ENCODE measurements around the gene TSC22D1.

The TSC22D1 gene

GRCh38 chr13:44506719-44507118, 69.4 kb downstream of the TSC22D1 start:
- H3K27me3 ChIP-seq (ENCODE audit: low read length): no peaks in the 10 kb centered on the region
- TF ChIP-seq EZH2phosphoT487 (conservative IDR thresholded peaks at IDR 0.05; ENCODE audit: low read length): no peak
- no peak for TF ChIP-seq CTCF (IDR thresholded peaks at IDR 0.05; ENCODE audit: insufficient read depth, low read length, poor library complexity, severe bottlenecking)

GRCh38 chr13:44506251-44506650, 69.9 kb downstream of the TSC22D1 start:
- TF ChIP-seq CTCF (IDR thresholded peaks at IDR 0.05; ENCODE audit: insufficient read depth, low read length, poor library complexity, severe bottlenecking) (no peak), EZH2phosphoT487 (conservative IDR thresholded peaks at IDR 0.05; ENCODE audit: low read length) (no peak)

More at GRCh38 chr13:44506719-44507118, 69.4 kb downstream of the TSC22D1 start:
- Histone ChIP-seq H3K79me2 (ENCODE audit: insufficient read depth, low read length) (no peaks in the 10 kb centered on the region), H3K4me3 (ENCODE audit: insufficient read depth, low read length, poor library complexity, severe bottlenecking) (no peak overlapping the region), H3K27ac (ENCODE audit: low read depth, low read length) (no peak overlapping the region), H4K20me1 (ENCODE audit: low read depth, low read length) (0 out of 2 replicates have a peak, but pooled peaks cover 2% of the 10 kb centered on the region), H3K9me2 (replicated peaks; ENCODE audit: insufficient read depth, low read length) (no peaks in the 10 kb centered on the region), H2AFZ (ENCODE audit: low read depth, low read length, severe bottlenecking) (no peak overlapping the region), H3K4me2 (ENCODE audit: low read depth, low read length, poor library complexity, severe bottlenecking) (no peak overlapping the region), H3K9ac (ENCODE audit: low read length) (no peak overlapping the region), H3K9me3 (ENCODE audit: insufficient read depth, low read length) (no peaks in the 10 kb centered on the region), H3F3A (ENCODE audit: insufficient read depth) (no peaks in the 10 kb centered on the region), H3K36me3 (ENCODE audit: low read length) (0 out of 2 replicates have a peak, but pooled peaks cover 5% of the 10 kb centered on the region)

GRCh38 chr13:44504116-44504515, 72.0 kb downstream of the TSC22D1 start:
- Histone ChIP-seq H3K27ac (ENCODE audit: low read depth, low read length) (no peak overlapping the region), H3K36me3 (ENCODE audit: low read length) (0 out of 2 replicates have a peak, but pooled peaks cover 5% of the 10 kb centered on the region), H2AFZ (ENCODE audit: low read depth, low read length, severe bottlenecking) (no peak overlapping the region), H3K4me3 (ENCODE audit: insufficient read depth, low read length, poor library complexity, severe bottlenecking) (no peak overlapping the region), H3K9me3 (ENCODE audit: insufficient read depth, low read length) (no peaks in the 10 kb centered on the region), H3K27me3 (ENCODE audit: low read length) (no peaks in the 10 kb centered on the region), H3K4me2 (ENCODE audit: low read depth, low read length, poor library complexity, severe bottlenecking) (no peak overlapping the region), H3K9ac (ENCODE audit: low read length) (no peak overlapping the region), H4K20me1 (ENCODE audit: low read depth, low read length) (0 out of 2 replicates have a peak, but pooled peaks cover 2% of the 10 kb centered on the region), H3F3A (ENCODE audit: insufficient read depth) (no peaks in the 10 kb centered on the region), H3K79me2 (ENCODE audit: insufficient read depth, low read length) (no peaks in the 10 kb centered on the region), H3K9me2 (replicated peaks; ENCODE audit: insufficient read depth, low read length) (no peaks in the 10 kb centered on the region)
- TF ChIP-seq CTCF (IDR thresholded peaks at IDR 0.05; ENCODE audit: insufficient read depth, low read length, poor library complexity, severe bottlenecking): no peak
- TF ChIP-seq EZH2phosphoT487 (conservative IDR thresholded peaks at IDR 0.05; ENCODE audit: low read length): no peak

More at GRCh38 chr13:44506251-44506650, 69.9 kb downstream of the TSC22D1 start:
- 0 out of 2 replicates have a peak, but pooled peaks cover 2% of the 10 kb centered on the region for H4K20me1 ChIP-seq (ENCODE audit: low read depth, low read length)
- no peak overlapping the region for H3K9ac ChIP-seq (ENCODE audit: low read length)
- H3K9me2 ChIP-seq (replicated peaks; ENCODE audit: insufficient read depth, low read length): no peaks in the 10 kb centered on the region
- no peak overlapping the region for H3K4me2 ChIP-seq (ENCODE audit: low read depth, low read length, poor library complexity, severe bottlenecking)
- H3K36me3 ChIP-seq (ENCODE audit: low read length): 0 out of 2 replicates have a peak, but pooled peaks cover 5% of the 10 kb centered on the region
- H3K27ac ChIP-seq (ENCODE audit: low read depth, low read length): no peak overlapping the region
- H3K9me3 ChIP-seq (ENCODE audit: insufficient read depth, low read length): no peaks in the 10 kb centered on the region
- H3F3A ChIP-seq (ENCODE audit: insufficient read depth): no peaks in the 10 kb centered on the region
- no peak overlapping the region for H2AFZ ChIP-seq (ENCODE audit: low read depth, low read length, severe bottlenecking)
- H3K27me3 ChIP-seq (ENCODE audit: low read length): no peaks in the 10 kb centered on the region
- no peak overlapping the region for H3K4me3 ChIP-seq (ENCODE audit: insufficient read depth, low read length, poor library complexity, severe bottlenecking)
- H3K79me2 ChIP-seq (ENCODE audit: insufficient read depth, low read length): no peaks in the 10 kb centered on the region

Data from SU-DHL-6 (cell line).